GM12878 (cell line): ENCODE data around the gene MRPS5. TPM values are rescaled to one million over a fixed set of nuclear protein-coding genes. Genes with fewer than 3 reads are reported as not detected.

Source experiments
- CBFB ChIP-seq: IDR thresholded peaks from 2 replicates; pipeline ENCODE4 v1.6.1; 2016; ENCODE audit warnings: antibody characterized with exemption, low read depth
- CBX5 ChIP-seq: sonication (generic); IDR thresholded peaks from 2 replicates; pipeline ENCODE4 v1.6.1; 2016; ENCODE audit warnings: low read depth, moderate library complexity, mild to moderate bottlenecking, inconsistent platforms
- IKZF2 ChIP-seq, 2 experiments: fragments of 450-650 bp; IDR thresholded peaks; 2 replicates each; pipeline ENCODE4 v1.6.1; 2017; ENCODE audit warnings: mild to moderate bottlenecking in 2 of 2, moderate library complexity in 2 of 2
- KDM1A ChIP-seq: fragments of 200-600 bp; sonication (generic); IDR thresholded peaks from 2 replicates; pipeline ENCODE4 v1.6.1; 2016; ENCODE audit warnings: borderline replicate concordance
- MXI1 ChIP-seq: fragments of 150-350 bp; IDR thresholded peaks from 2 replicates; pipeline ENCODE4 v1.6.1; 2011; ENCODE audit warnings: low read depth, mild to moderate bottlenecking, inconsistent platforms, low read length, improper control_type of control experiment
- NFIC ChIP-seq: IDR thresholded peaks from 2 replicates; pipeline ENCODE4 v1.6.1; 2012; ENCODE audit warnings: low read depth, mild to moderate bottlenecking, inconsistent platforms, low read length, moderate library complexity
- POU2F2 ChIP-seq: IDR thresholded peaks from 3 replicates; pipeline ENCODE4 v1.6.1; 2011; ENCODE audit warnings: low read depth, mild to moderate bottlenecking, low read length, borderline replicate concordance
- RCOR1 ChIP-seq: conservative IDR thresholded peaks from 2 replicates; pipeline ENCODE4 v1.6.1; 2012; ENCODE audit warnings: low read depth, low read length, improper control_type of control experiment
- SMAD1 ChIP-seq: fragments of 450-650 bp; IDR thresholded peaks from 2 replicates; pipeline ENCODE4 v1.6.1; 2018; ENCODE audit warnings: mild to moderate bottlenecking, low read depth; ENCODE audit not compliant: partially characterized antibody
- SMAD5 ChIP-seq: IDR thresholded peaks from 2 replicates; pipeline ENCODE4 v1.6.1; 2016; ENCODE audit warnings: antibody characterized with exemption, low read depth
- ZNF592 ChIP-seq: fragments of 450-650 bp; IDR thresholded peaks from 2 replicates; pipeline ENCODE4 v1.6.1; 2017; ENCODE audit warnings: mild to moderate bottlenecking, moderate library complexity
- polyA plus RNA-seq, 11 experiments: library from polyadenylated mRNA; depleted of rRNA in 4 of 11; unstranded in 6 of 11; stranded (reverse) in 5 of 11; fragments of >200 nt; fragmentation: Nextera tagmentation in 4 of 11; fragmentation: Illumina TruSeq in 1 of 11; extraction: Ambion mirVana in 4 of 11; extraction: Trizol in 1 of 11; gene quantifications; 1 replicate in 1 of 11; 2 replicates in 10 of 11; pipeline versions ENCODE4 v1.2.1 to v1.2.3, GENCODE V29; 2011 to 2016; ENCODE audit warnings: inconsistent platforms in 2 of 11, missing spikeins in 2 of 11, low read depth in 1 of 11
- total RNA-seq, 4 experiments: library from RNA; depleted of rRNA in 3 of 4; stranded (reverse); fragments of >200 nt in 3 of 4; fragmentation: Illumina TruSeq in 1 of 4; extraction: Trizol in 1 of 4; gene quantifications; 2 replicates each; pipeline versions ENCODE4 v1.2.1 to v1.2.3, GENCODE V29; 2013 to 2021
- TF ChIP-seq, protein P1 (sequence below): IDR thresholded peaks from 2 replicates; pipeline ENCODE4 v1.6.1; 2012; ENCODE audit warnings: low read depth, low read length, improper control_type of control experiment
- TF ChIP-seq, protein P2 (sequence below): fragments of 450-650 bp; IDR thresholded peaks from 2 replicates; pipeline ENCODE4 v1.6.1; 2016; ENCODE audit warnings: mild to moderate bottlenecking

The MRPS5 gene
- total and polyA plus RNA-seq, 10 of the 15 experiments (the other 5 are each of a cell fraction or from before 2014, with no cell fraction given), result 54.8 to 93.0 (median 76.3) TPM

GRCh38 chr2:95049961-95050360 is 71.6 kb downstream of the MRPS5 start (continued):
- TF ChIP-seq ZNF592 (no peak), POU2F2 (no peak), IKZF2 (IDR thresholded peaks at IDR 0.05) (no peak), RCOR1 (no peak), MXI1 (no peak), SMAD1 (no peak), KDM1A (no peak), CBFB (no peak), CBX5 (no peak), NFIC (no peak), SMAD5 (no peak)
- TF ChIP-seq, protein P1, sequence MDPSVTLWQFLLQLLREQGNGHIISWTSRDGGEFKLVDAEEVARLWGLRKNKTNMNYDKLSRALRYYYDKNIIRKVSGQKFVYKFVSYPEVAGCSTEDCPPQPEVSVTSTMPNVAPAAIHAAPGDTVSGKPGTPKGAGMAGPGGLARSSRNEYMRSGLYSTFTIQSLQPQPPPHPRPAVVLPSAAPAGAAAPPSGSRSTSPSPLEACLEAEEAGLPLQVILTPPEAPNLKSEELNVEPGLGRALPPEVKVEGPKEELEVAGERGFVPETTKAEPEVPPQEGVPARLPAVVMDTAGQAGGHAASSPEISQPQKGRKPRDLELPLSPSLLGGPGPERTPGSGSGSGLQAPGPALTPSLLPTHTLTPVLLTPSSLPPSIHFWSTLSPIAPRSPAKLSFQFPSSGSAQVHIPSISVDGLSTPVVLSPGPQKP, result no peak
- TF ChIP-seq, protein P2, sequence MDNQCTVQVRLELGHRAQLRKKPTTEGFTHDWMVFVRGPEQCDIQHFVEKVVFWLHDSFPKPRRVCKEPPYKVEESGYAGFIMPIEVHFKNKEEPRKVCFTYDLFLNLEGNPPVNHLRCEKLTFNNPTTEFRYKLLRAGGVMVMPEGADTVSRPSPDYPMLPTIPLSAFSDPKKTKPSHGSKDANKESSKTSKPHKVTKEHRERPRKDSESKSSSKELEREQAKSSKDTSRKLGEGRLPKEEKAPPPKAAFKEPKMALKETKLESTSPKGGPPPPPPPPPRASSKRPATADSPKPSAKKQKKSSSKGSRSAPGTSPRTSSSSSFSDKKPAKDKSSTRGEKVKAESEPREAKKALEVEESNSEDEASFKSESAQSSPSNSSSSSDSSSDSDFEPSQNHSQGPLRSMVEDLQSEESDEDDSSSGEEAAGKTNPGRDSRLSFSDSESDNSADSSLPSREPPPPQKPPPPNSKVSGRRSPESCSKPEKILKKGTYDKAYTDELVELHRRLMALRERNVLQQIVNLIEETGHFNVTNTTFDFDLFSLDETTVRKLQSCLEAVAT, result no peak
